ENCODE data around the gene MAGEA8. TPM values are rescaled to one million over a fixed set of nuclear protein-coding genes. Genes with fewer than 3 reads are reported as not detected.

MAGEA8 gene
- total RNA-seq, 2 donors from 2014 or later: not detected

Other genes with a start within 250 kb of the MAGEA8 start
- gene TMEM185A, start 249.4 kb upstream of the MAGEA8 start, total RNA-seq: 10 to 100 TPM; 12.5 to 18.8 TPM
- gene MAGEA11, start 169.1 kb upstream of the MAGEA8 start, total RNA-seq: not detected
- gene HSFX1, start 107.1 kb upstream of the MAGEA8 start, total RNA-seq: 1 to 10 TPM in 1 of 2 donors, under 1 TPM in 1; 0.74 to 2.0 TPM
- gene MAGEA9, start 99.3 kb upstream of the MAGEA8 start, total RNA-seq: not detected
- not detected for gene HSFX4, start 48.4 kb downstream of the MAGEA8 start, total RNA-seq
- gene EOLA2, start 57.3 kb downstream of the MAGEA8 start, total RNA-seq: 10 to 100 TPM; 28.2 to 28.4 TPM

Data from colonic mucosa (tissue), 2 donors.